Neuron (in vitro differentiated cells): Measurements from ENCODE around the gene TRIM17.

ENCODE experiments used
- H2AFZ ChIP-seq: one replicate; pipeline ENCODE4 v1.6.1; 2013; ENCODE audit warnings: low read depth, mild to moderate bottlenecking, inconsistent platforms, low read length, moderate library complexity
- H3K27me3 ChIP-seq: one replicate; pipeline ENCODE4 v1.6.1; 2013; ENCODE audit warnings: low read length; ENCODE audit not compliant: insufficient read depth
- H3K36me3 ChIP-seq: one replicate; pipeline ENCODE4 v1.6.1; 2013; ENCODE audit warnings: low read length; ENCODE audit not compliant: insufficient read depth
- H3K4me1 ChIP-seq: one replicate; pipeline ENCODE4 v1.6.1; 2013; ENCODE audit warnings: low read length; ENCODE audit not compliant: insufficient read depth
- H3K4me3 ChIP-seq: 2 replicates; pipeline ENCODE4 v1.5.1; 2013; ENCODE audit warnings: mild to moderate bottlenecking, low read length, moderate library complexity
- H3K9me3 ChIP-seq: one replicate; pipeline ENCODE4 v1.6.1; 2013; ENCODE audit warnings: low read length

TRIM17 gene

GRCh38 chr1:228366866-228367741 is 49.6 kb downstream of the TRIM17 start:
- no peaks in the 10 kb centered on the region for H3K36me3 ChIP-seq
- peaks cover 4% of the 10 kb centered on the region for H3K27me3 ChIP-seq

GRCh38 chr1:228366062-228366865 is 50.4 kb downstream of the TRIM17 start:
- Histone ChIP-seq H2AFZ (no peak overlapping the region), H3K27me3 (peaks cover 4% of the 10 kb centered on the region), H3K9me3 (no peaks in the 10 kb centered on the region)

More at GRCh38 chr1:228366866-228367741, 49.6 kb downstream of the TRIM17 start:
- Histone ChIP-seq H2AFZ (no peak overlapping the region), H3K4me3 (no peak overlapping the region), H3K4me1 (no peaks in the 10 kb centered on the region), H3K9me3 (no peaks in the 10 kb centered on the region)

GRCh38 chr1:228365271-228366061 is 51.2 kb downstream of the TRIM17 start:
- Histone ChIP-seq H3K36me3 (no peaks in the 10 kb centered on the region), H3K4me1 (no peaks in the 10 kb centered on the region), H3K4me3 (no peak overlapping the region), H3K9me3 (no peaks in the 10 kb centered on the region), H2AFZ (no peak overlapping the region), H3K27me3 (peaks cover 4% of the 10 kb centered on the region)

More at GRCh38 chr1:228366062-228366865, 50.4 kb downstream of the TRIM17 start:
- H3K4me3 ChIP-seq = no peak overlapping the region
- no peaks in the 10 kb centered on the region for H3K4me1 ChIP-seq
- H3K36me3 ChIP-seq = no peaks in the 10 kb centered on the region

- no peaks in the 10 kb centered on the region for H3K36me3 ChIP-seq
- no peaks in the 10 kb centered on the region for H3K9me3 ChIP-seq
- no peaks in the 10 kb centered on the region for H3K4me1 ChIP-seq
- no peak overlapping the region for H3K4me3 ChIP-seq
- peaks cover 4% of the 10 kb centered on the region for H3K27me3 ChIP-seq
- H2AFZ ChIP-seq = no peak overlapping the region
These were observed 51.9 kb downstream of the TRIM17 start for GRCh38 chr1:228364706-228365213.

- no peaks in the 10 kb centered on the region for H3K4me1 ChIP-seq
- no peak overlapping the region for H2AFZ ChIP-seq
- H3K36me3 ChIP-seq = no peaks in the 10 kb centered on the region
- no peaks in the 10 kb centered on the region for H3K9me3 ChIP-seq
- H3K27me3 ChIP-seq = peaks cover 4% of the 10 kb centered on the region
- no peak overlapping the region for H3K4me3 ChIP-seq
These were observed 52.5 kb downstream of the TRIM17 start for GRCh38 chr1:228364068-228364705.

GRCh38 chr1:228363686-228364067 is 53.0 kb downstream of the TRIM17 start:
- Histone ChIP-seq H3K36me3 (no peaks in the 10 kb centered on the region), H3K9me3 (no peaks in the 10 kb centered on the region), H3K27me3 (peaks cover 4% of the 10 kb centered on the region), H2AFZ (no peak overlapping the region), H3K4me1 (no peaks in the 10 kb centered on the region), H3K4me3 (no peak overlapping the region)

GRCh38 chr1:228362884-228363450 is 53.7 kb downstream of the TRIM17 start:
- H3K4me1 ChIP-seq = no peaks in the 10 kb centered on the region
- no peak overlapping the region for H2AFZ ChIP-seq
- no peaks in the 10 kb centered on the region for H3K9me3 ChIP-seq
- no peak overlapping the region for H3K4me3 ChIP-seq
- peaks cover 4% of the 10 kb centered on the region for H3K27me3 ChIP-seq
- H3K36me3 ChIP-seq = no peaks in the 10 kb centered on the region

- H3K4me3 ChIP-seq = no peak overlapping the region
- no peaks in the 10 kb centered on the region for H3K36me3 ChIP-seq
- no peaks in the 10 kb centered on the region for H3K4me1 ChIP-seq
- H3K27me3 ChIP-seq = peaks cover 4% of the 10 kb centered on the region
- H2AFZ ChIP-seq = no peak overlapping the region
- no peaks in the 10 kb centered on the region for H3K9me3 ChIP-seq
These were observed 54.3 kb downstream of the TRIM17 start for GRCh38 chr1:228362141-228362883.

- Histone ChIP-seq H3K4me3 (no peak overlapping the region), H3K9me3 (no peaks in the 10 kb centered on the region), H3K4me1 (no peaks in the 10 kb centered on the region), H3K36me3 (no peaks in the 10 kb centered on the region), H3K27me3 (no peaks in the 10 kb centered on the region), H2AFZ (no peak overlapping the region)
These were observed 55.1 kb downstream of the TRIM17 start for GRCh38 chr1:228361314-228362140.

GRCh38 chr1:228360533-228361313 is 55.9 kb downstream of the TRIM17 start:
- Histone ChIP-seq H3K4me1 (no peaks in the 10 kb centered on the region), H3K9me3 (no peaks in the 10 kb centered on the region), H3K4me3 (no peak overlapping the region), H3K36me3 (no peaks in the 10 kb centered on the region), H3K27me3 (no peaks in the 10 kb centered on the region), H2AFZ (no peak overlapping the region)
